HG02642 (cell line): ENCODE data around the gene WDR45B.

Experiments
- ATAC-seq: cut with Tn5 transposase; IDR thresholded peaks from one replicate; pipeline ENCODE4 v1.9.1; 2021; ENCODE audit warnings: mild to moderate bottlenecking; ENCODE audit not compliant: unreplicated experiment, poor library complexity

WDR45B gene

GRCh38 chr17:82648165-82648668 lies at the start of gene WDR45B:
Gene WDR45B (minus strand): TSS chr17:82648444. CDS start chr17:82648340, 104 bp downstream.
- peak; percentile 85 for ATAC-seq

- ATAC-seq = no peak
These were observed 49.5 kb upstream of the WDR45B start for GRCh38 chr17:82697808-82698064.

- no peak for ATAC-seq
These were observed 48.9 kb upstream of the WDR45B start for GRCh38 chr17:82696916-82697807.

DNA sequence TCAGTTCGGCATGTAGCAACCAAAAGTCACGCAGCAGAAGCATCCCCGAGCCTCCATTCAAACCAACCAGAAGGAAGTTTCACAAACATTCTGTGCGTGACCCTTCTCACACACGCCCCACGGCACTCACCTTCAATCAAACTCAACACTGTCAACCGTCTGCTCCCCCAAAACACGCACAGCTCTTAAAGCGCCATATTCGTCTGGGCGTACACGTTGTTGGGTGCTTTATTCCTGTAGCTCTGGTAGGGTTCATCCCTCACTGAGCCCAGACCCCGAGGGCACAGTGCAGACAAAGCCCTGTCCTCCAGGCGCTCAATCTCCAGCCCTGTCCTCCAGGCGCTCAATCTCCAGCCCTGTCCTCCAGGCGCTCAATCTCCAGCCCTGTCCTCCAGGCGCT lies 48.0 kb upstream of the WDR45B start:
- ATAC-seq = no peak

GRCh38 chr17:82694647-82695046 lies 46.4 kb upstream of the WDR45B start:
- ATAC-seq = no peak

- no peak for ATAC-seq
These were observed 45.1 kb upstream of the WDR45B start for GRCh38 chr17:82693168-82693867.

- no peak for ATAC-seq
These were observed 44.0 kb upstream of the WDR45B start for GRCh38 chr17:82692268-82692667.

GRCh38 chr17:82691714-82692113 lies 43.5 kb upstream of the WDR45B start:
- ATAC-seq = no peak

GRCh38 chr17:82690786-82691489 lies 42.7 kb upstream of the WDR45B start:
- ATAC-seq = no peak

GRCh38 chr17:82689077-82689476 lies 40.8 kb upstream of the WDR45B start:
- no peak for ATAC-seq

- no peak for ATAC-seq
These were observed 39.6 kb upstream of the WDR45B start for GRCh38 chr17:82687871-82688270.

DNA sequence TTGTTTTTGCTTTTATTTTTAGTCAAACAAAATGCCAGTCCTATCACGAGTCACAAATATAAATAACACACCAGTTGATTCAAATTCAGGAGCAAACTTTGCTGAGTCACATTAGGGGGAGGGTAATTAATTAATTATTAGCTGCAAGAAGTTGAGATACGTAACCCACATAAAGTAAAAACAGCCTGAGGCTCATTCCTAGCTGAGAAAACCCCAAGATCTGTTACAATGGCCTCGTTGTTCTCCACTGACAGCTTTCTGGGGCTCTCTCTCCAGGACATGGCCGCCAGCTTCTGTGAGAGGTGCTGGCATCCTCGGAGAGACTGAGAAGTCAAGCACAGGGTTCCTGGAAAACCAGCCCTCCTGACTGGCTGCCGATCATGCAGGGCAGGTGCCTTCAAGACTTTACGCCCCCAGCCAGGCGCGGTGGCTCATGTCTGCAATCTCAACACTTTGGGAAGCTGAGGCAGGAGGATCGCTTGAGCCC lies 39.2 kb upstream of the WDR45B start:
- ATAC-seq = no peak

- no peak for ATAC-seq
These were observed 38.4 kb upstream of the WDR45B start for GRCh38 chr17:82686366-82687324.

DNA sequence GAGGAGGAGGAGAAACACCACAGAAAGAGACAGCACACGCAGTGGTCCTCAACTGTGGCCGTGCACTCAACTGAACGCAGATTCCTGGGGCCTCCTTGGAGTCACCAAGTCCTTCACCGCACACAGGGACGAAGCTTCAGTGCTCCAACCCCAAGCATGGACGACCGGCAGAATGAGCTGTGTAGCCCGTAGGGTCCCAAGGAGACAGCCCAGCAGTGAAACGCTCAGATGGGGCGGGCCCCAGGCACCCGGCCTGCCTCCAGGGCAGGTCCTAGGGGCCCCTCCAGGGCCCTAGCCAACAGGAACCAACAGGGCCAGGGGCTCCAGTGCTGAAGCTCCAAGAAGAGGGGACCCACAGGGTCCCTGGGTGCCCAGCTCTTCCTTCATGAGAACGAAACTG lies 37.0 kb upstream of the WDR45B start:
- no peak for ATAC-seq

GRCh38 chr17:82684228-82684841 lies 36.1 kb upstream of the WDR45B start:
- ATAC-seq = no peak

DNA sequence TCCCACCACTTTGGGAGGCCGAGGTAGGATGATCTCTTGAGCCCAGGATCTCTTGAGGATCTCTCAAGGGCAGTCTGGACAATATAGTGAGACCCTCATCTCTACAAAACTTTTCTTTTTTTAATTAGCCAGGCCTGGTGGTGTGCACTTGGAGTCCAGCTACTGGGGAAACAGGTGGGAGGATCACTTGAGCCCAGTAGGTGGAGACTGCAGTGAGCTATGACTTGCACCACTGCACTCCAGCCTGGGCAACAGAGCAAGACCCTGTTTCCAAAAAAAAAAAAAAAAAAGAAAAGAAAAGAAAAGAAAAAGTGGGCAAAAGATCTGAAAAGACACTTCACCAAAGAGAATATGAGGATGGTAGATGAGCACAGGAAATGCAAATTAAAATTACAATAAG lies 35.3 kb upstream of the WDR45B start:
- no peak for ATAC-seq

DNA sequence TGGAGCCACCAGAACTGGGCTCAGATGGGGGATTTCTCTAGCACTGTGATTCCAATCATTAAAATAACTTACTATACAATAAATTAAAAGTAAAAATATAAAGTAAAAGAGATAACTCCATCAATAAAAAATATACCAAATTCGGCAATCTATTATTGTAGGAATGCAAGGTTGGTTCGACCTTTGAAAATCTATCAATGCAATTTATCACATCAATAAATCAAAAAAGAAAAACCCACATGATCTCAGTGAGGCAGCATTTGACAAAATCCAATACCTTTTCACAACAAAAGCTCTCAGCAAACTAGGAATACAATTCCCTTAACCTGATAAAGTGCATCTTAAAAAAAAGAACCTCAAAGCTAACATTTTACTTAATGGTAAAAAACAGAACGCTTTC lies 33.3 kb upstream of the WDR45B start:
- no peak for ATAC-seq

GRCh38 chr17:82679586-82680465 lies 31.6 kb upstream of the WDR45B start:
- no peak for ATAC-seq
